Breast epithelium (tissue), 4 donors: ENCODE data around the gene PSG4. TPM values are rescaled to one million over a fixed set of nuclear protein-coding genes. Genes with fewer than 3 reads are reported as not detected.
"Not testable (repeated sequence)": the region's sequence is repeated elsewhere in the genome, so short reads cannot be mapped to it uniquely, and the experiment has no call there.

Source experiments
- DNase-seq, 2 donors: peaks; one replicate each; pipeline ENCODE4 v3.0.0-alpha.2; 2019; ENCODE audit warnings: low spot score in 2 of 2
- H3K27ac ChIP-seq, 2 donors: fragments of 200-600 bp; sonication (generic) in 1 of 2; one replicate each; pipeline ENCODE4 v1.5.1; 2016 to 2019; ENCODE audit warnings: mild to moderate bottlenecking in 1 of 2
- H3K27me3 ChIP-seq, 2 donors: fragments of 200-600 bp; sonication (generic) in 1 of 2; one replicate each; pipeline versions ENCODE4 v1.5.1 to v1.6.0; 2017 to 2019; ENCODE audit warnings: control low read depth in 1 of 2, mild to moderate bottlenecking in 1 of 2
- H3K36me3 ChIP-seq: fragments of 200-600 bp; one replicate; pipeline ENCODE4 v1.5.1; 2019
- H3K4me1 ChIP-seq, 2 donors: fragments of 200-600 bp; sonication (generic); one replicate each; pipeline ENCODE4 v1.5.1; 2016 to 2019; ENCODE audit warnings: control low read depth in 1 of 2
- H3K4me3 ChIP-seq, 3 donors: fragments of 200-600 bp; sonication (generic); 1 replicate in 2 of 3; 2 replicates in 1 of 3; pipeline ENCODE4 v1.5.1; 2016 to 2019; ENCODE audit warnings: mild to moderate bottlenecking in 3 of 3, moderate library complexity in 2 of 3
- H3K9me3 ChIP-seq, 2 donors: fragments of 200-600 bp; sonication (generic) in 1 of 2; one replicate each; pipeline ENCODE4 v1.5.1; 2016 to 2019; ENCODE audit warnings: control low read depth in 1 of 2
- POLR2A ChIP-seq: fragments of 450-650 bp; IDR thresholded peaks from one replicate; pipeline ENCODE4 v1.6.1; 2016; ENCODE audit warnings: antibody characterized with exemption, mild to moderate bottlenecking, moderate library complexity
- POLR2AphosphoS5 ChIP-seq, 3 donors: sonication (generic); formaldehyde crosslinking; IDR thresholded peaks; one replicate each; pipeline ENCODE4 v1.6.1; 2017; ENCODE audit warnings: antibody characterized with exemption in 3 of 3
- intact Hi-C: fragments of 100-400 bp; cut with DNase I; formaldehyde crosslinking; loops from one replicate; pipeline ENCODE4 v1.15.1; 2023; ENCODE audit warnings: low total_unique reads
- total RNA-seq, 3 donors: library from RNA; depleted of rRNA; stranded (reverse); fragments of >200 nt; gene quantifications; one replicate each; pipeline ENCODE4 v1.1.0, GENCODE V29; 2016
- TF ChIP-seq, protein P1 (sequence below), 3 donors: fragments of 450-650 bp; IDR thresholded peaks; one replicate each; pipeline ENCODE4 v1.5.1; 2016 to 2017; ENCODE audit warnings: antibody characterized with exemption in 3 of 3, mild to moderate bottlenecking in 3 of 3, moderate library complexity in 3 of 3

The PSG4 gene
- total RNA-seq, 3 donors from 2014 or later: 2.3 TPM; not detected in 2

DNA sequence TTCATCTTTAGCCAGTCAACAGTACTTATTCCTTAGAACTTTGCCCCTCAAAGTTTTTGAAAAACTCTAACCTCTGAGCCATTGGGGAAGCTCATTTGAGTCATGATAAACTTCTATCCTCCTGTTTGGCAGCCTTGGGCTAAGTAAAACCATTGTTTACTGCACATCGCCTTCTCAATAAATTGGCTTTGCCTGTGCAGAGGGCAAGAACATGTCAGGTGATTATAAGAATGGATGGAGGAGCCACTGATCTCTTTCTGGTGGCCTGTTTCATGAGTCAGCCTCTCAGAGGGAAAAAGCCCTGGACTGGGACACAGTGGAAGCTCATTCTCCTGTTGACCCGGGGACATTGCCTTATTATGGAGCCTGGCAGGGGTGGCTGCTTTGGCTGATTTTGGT lies 19.4 kb upstream of the PSG4 start:
- DNase-seq: no peak
- Histone ChIP-seq H3K9me3 (peaks cover 0 to 26% of the 10 kb centered on the region in 2 donors), H3K4me1 (no peaks in the 10 kb centered on the region), H3K36me3 (no peaks in the 10 kb centered on the region), H3K4me3 (no peak overlapping the region), H3K27ac (no peak overlapping the region), H3K27me3 (no peaks in the 10 kb centered on the region)
- intact Hi-C loops: no loop called here
- TF ChIP-seq, protein P1, sequence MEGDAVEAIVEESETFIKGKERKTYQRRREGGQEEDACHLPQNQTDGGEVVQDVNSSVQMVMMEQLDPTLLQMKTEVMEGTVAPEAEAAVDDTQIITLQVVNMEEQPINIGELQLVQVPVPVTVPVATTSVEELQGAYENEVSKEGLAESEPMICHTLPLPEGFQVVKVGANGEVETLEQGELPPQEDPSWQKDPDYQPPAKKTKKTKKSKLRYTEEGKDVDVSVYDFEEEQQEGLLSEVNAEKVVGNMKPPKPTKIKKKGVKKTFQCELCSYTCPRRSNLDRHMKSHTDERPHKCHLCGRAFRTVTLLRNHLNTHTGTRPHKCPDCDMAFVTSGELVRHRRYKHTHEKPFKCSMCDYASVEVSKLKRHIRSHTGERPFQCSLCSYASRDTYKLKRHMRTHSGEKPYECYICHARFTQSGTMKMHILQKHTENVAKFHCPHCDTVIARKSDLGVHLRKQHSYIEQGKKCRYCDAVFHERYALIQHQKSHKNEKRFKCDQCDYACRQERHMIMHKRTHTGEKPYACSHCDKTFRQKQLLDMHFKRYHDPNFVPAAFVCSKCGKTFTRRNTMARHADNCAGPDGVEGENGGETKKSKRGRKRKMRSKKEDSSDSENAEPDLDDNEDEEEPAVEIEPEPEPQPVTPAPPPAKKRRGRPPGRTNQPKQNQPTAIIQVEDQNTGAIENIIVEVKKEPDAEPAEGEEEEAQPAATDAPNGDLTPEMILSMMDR (IDR thresholded peaks at IDR 0.05): no peak
- TF ChIP-seq POLR2AphosphoS5 (IDR thresholded peaks at IDR 0.05) (no peak), POLR2A (no peak)

DNA sequence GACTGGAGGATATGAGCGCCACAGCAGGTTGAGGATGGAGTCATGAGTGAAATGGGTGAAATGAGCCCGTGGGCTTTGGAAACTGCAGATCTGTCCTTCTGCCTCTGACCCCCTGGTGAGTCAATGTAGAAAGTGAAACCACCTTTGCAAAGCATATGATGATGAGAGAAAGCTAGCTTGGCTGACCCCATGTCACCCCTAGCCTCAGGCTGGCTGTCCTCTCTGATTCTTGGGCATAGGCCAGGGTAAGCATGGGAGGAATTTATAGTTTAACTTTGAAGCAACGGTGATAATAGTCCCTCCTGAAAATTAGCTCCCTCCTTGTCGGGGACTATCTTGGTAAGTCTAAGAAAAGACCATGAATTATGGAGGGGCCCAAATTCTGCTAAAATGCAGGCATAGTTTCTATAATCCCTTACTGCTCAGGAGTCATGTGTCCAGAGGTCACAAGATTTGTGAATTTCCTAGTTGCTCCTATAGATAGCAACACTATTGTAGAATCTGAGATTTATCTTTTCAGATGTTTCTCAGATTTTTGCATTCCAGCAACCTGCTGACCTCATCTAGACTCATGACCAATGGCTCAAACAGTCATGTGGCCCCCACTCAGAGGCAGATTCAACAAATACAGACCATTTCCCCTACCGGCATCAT lies 18.9 kb upstream of the PSG4 start:
- H3K4me3 ChIP-seq, intact Hi-C loops, H3K27me3 ChIP-seq, H3K4me1 ChIP-seq, DNase-seq, H3K27ac ChIP-seq, H3K36me3 ChIP-seq: not testable (repeated sequence)
- peaks cover 0 to 22% of the 10 kb centered on the region in 2 donors for H3K9me3 ChIP-seq

DNA sequence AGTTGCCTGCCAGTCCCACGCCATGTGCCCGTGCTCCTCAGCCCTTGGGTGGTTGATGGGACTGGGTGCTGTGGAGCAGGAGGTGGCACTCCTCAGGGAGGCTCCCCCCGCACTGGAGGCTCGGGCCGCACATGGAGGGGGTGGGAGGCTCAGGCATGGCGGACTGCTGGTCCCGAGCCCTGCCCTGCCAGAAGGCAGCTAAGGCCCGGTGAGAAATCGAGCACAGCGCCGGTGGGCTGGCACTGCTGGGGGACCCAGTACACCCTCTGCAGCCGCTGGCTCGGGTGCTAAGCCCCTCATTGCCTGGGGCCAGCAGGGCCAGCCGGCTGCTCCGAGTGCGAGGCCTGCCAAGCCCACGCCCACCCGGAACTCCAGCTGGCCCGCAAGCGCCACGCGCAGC lies 16.5 kb upstream of the PSG4 start:
- H3K4me3 ChIP-seq, H3K27ac ChIP-seq, DNase-seq, intact Hi-C loops, H3K36me3 ChIP-seq, H3K4me1 ChIP-seq, H3K9me3 ChIP-seq, H3K27me3 ChIP-seq: not testable (repeated sequence)

DNA sequence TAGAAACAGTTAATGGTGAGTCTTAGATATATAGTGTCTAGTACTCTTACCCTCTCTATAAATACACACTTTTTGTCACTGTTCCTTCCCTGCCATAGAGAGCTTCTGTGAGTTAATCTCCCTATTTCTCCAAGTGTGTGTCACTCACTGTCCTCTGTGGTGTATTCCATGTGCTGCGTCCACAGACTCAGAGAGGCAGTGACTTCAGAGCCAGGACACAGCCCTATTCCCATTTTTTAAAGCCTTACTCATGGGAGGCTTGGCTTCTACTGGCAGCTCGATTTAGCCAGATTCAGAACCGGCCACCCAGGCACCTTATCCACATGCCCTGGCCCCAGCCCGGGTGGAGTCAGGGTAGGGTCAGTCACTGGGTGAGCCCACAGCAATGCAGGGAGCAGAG lies 13.7 kb upstream of the PSG4 start:
- H3K27ac ChIP-seq, DNase-seq, intact Hi-C loops: not testable (repeated sequence)

DNA sequence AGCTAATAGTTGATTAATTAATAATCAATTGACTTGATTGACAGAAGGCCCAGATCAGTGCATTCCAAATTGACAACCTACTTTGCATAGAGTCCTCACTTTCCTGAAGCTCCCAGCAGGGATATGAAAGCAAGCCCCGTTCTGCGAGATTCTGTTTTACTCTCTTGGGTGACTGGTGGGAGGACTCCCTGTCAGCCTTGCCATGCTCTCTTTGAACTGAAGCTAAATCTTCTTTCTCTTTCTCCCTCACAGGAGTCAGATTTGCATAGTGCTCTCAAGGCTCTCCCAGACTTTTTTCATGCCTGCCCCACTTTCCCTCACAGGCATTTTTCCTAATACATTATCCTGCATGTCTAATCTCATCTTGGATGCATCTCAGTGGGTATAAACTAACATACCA lies 10.4 kb upstream of the PSG4 start:
- H3K9me3 ChIP-seq, DNase-seq, H3K36me3 ChIP-seq, H3K4me3 ChIP-seq, H3K4me1 ChIP-seq, intact Hi-C loops, H3K27ac ChIP-seq, H3K27me3 ChIP-seq: not testable (repeated sequence)

More for the DNA sequence above, 13.7 kb upstream of the PSG4 start:
- not testable (repeated sequence) for H3K4me1 ChIP-seq, H3K27me3 ChIP-seq, H3K4me3 ChIP-seq, H3K36me3 ChIP-seq, H3K9me3 ChIP-seq

DNA sequence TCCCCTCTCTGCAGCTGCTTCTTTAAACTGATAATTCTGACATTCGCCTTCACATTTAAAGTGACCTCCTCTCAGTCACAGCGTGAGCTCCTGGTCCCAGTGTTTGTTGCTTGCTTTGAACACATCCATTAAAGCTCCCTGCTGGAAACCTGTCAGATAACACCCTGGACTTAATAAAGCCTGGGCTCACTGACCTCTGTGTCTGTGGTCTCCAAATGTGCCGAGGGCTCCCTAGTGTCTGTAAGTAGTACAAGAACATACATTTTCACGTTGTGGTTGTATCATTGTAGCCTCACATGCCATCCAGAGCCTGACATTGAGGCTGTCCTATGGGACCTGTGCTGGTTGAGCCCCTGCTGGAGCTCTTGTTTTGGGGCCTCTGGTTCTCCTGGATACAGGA lies 2.6 kb upstream of the PSG4 start:
- Histone ChIP-seq H3K27ac (no peak overlapping the region), H3K4me3 (no peak overlapping the region), H3K27me3 (no peaks in the 10 kb centered on the region), H3K36me3 (no peaks in the 10 kb centered on the region), H3K9me3 (no peaks in the 10 kb centered on the region), H3K4me1 (no peaks in the 10 kb centered on the region)
- no peak for DNase-seq
- intact Hi-C loops: no loop called here
- TF ChIP-seq, protein P1 (IDR thresholded peaks at IDR 0.05): no peak
- no peak for TF ChIP-seq POLR2AphosphoS5 (IDR thresholded peaks at IDR 0.05)
- no peak for TF ChIP-seq POLR2A

DNA sequence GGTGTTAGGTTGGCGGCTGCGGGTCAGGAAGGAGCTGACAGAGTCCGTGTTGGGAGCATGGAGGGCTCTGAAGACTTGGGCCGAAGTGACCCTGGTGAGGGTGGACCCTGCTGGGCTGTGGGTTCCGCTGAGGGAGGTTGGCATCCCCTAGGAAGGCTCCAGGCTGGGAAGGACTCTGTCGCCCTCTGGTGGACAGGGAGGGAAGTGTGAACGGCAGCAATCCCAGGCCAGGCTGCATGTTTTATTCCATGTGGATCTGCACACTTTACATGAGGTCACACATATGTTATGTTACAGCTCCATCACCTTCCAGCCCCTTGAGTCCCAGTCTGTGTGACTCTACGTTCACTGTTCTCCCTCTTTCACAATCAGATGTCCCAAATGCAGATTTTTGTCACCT lies 1.7 kb upstream of the PSG4 start:
- TF ChIP-seq, protein P1 (IDR thresholded peaks at IDR 0.05): peak in 2 of 3 donors; percentile 13 to 19
- H3K9me3 ChIP-seq, H3K27me3 ChIP-seq, H3K4me3 ChIP-seq, intact Hi-C loops, H3K36me3 ChIP-seq, H3K4me1 ChIP-seq, DNase-seq, H3K27ac ChIP-seq: not testable (repeated sequence)

DNA sequence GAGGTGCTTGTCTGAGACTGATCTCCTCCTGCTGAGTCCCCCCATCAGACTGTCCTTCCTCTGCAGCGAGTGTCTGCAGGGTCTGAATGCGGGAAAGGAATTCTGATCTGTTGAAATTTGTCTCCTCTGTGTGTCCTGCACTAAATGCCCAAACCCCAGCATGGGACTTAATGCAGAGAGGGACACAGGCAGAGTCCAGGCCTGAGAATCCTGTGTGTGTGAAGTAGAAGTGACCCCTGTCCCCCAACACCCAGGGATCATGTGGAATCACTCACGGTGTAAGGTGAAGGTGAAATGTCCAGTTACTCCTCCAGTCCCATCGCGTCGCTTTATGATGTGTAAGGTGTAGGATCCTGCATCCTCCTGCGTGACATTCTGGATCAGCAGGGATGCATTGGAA lies 1.8 kb downstream of the PSG4 start:
- H3K9me3 ChIP-seq, H3K4me1 ChIP-seq, H3K4me3 ChIP-seq, H3K27ac ChIP-seq, H3K27me3 ChIP-seq, DNase-seq, H3K36me3 ChIP-seq, intact Hi-C loops: not testable (repeated sequence)

DNA sequence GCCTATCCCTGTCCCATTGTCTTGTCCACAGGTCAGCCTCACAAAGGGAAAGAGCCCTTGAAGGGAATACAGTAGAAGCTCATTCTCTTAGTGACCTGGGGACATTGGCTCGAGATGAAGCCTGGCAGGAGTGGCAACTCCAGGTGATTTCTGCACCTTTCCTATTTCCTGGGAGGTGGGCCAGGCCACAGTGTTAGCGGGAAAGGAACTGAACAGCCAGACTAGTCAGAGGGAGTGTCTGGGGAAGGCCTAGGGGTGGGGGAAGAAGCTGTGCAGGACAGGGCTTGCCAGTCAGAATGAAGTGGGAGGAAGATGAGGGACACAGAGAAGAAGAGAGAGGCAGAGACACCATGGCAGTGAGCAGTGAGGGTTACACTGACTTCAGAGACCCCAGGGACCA lies 3.5 kb downstream of the PSG4 start:
- H3K9me3 ChIP-seq, H3K36me3 ChIP-seq, H3K4me3 ChIP-seq, DNase-seq, H3K27me3 ChIP-seq, intact Hi-C loops, H3K4me1 ChIP-seq: not testable (repeated sequence)
- peak overlapping the region in 1 of 2 donors; percentile 88 for H3K27ac ChIP-seq

DNA sequence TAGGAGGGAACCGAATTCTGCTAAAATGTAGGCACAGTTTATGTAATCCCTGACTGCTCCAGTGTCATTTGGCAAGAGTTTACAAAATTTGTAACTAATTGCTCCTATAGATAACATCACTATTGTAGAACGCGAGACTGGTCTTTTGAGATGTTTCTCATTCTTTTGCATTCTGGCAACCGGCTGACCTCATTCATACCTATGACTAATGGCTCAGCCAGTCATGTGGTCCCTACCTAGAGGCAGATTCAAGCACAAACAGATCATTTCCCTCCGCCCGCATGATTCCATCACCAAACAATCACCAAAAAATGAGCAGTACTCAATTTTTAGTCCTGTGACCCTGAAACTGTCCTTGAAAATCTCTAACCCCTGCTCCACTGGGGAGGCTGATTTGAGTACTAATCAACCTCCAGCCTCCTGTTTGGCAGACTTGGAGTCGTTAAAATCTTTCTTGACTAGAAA lies 4.1 kb downstream of the PSG4 start:
- H3K4me1 ChIP-seq, H3K27me3 ChIP-seq, DNase-seq, intact Hi-C loops, H3K9me3 ChIP-seq, H3K36me3 ChIP-seq, H3K4me3 ChIP-seq: not testable (repeated sequence)
- peak overlapping the region in 1 of 2 donors; percentile 88 for H3K27ac ChIP-seq
